HG02884 (cell line): ENCODE measurements around the gene XRN2.

Experiments
- ATAC-seq: cut with Tn5 transposase; IDR thresholded peaks from one replicate; pipeline ENCODE4 v1.9.1; 2021; ENCODE audit warnings: mild to moderate bottlenecking, moderate library complexity; ENCODE audit not compliant: unreplicated experiment

XRN2 gene

GRCh38 chr20:21303061-21303871 is at the start of gene XRN2:
Gene XRN2, plus strand, starts transcription at chr20:21303331. Its CDS starts 68 bp downstream, at chr20:21303399.
- ATAC-seq: peak; percentile 90

DNA sequence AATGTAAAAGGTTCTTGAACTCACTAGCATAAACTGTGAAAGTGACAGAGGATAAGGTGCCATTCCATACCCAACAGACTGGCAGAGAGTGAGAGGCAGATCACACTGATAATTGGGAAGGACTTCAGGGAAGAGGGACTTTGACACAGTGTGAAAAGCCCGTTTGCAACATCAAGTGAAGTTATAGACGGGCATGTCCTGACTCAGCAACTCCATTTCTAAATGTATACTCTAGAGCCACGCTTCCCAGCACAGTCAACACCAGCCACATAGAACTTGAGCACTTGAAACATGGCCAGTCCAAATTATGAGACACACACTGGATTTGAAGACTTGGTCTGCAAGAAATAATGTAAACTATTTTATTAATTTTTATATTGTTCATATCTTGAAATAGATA is 45.9 kb upstream of the XRN2 start:
- ATAC-seq: no peak

- ATAC-seq: no peak
Observed at GRCh38 chr20:21258411-21258810, 44.7 kb upstream of the XRN2 start.

DNA sequence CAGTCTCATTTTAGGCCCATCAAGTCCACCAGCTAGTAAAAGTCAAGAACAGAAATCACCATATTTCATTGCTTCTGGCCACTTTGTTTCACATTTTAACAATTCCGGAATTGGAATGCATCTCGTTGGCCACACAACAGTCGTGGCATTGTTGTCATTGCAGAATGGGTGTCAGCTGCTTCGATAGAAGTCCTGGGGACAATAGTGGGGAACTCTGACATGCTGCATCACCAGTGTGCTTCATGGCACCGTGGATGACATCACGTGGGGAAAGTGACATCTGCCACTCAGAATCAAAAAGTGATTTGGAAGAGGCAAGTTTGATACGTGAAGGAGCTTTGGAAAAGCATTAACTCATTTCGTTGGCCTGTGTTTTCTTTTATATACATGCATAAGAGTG is 43.8 kb upstream of the XRN2 start:
- no peak for ATAC-seq

DNA sequence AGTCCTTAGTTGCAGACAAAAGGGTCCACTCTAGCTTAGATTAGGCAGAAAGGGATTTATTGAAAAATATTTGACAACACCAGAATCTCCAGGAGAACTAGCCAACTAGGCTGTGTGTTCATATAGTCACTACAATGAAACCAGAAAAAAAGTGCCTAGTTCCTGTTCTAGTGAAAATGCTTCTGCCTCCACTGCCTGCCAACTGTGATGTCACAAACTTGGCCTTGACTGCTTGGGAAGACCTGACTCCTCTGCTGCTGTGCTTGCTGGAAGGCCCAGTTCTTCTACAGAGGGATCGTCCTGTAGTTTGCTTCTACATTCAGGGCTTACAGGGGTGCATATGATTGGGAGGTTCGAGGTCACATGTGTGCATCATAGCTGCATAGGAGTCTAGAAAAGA is 40.3 kb upstream of the XRN2 start:
- ATAC-seq: peak; percentile 84

GRCh38 chr20:21265261-21266190 is 37.6 kb upstream of the XRN2 start:
- ATAC-seq: no peak

GRCh38 chr20:21266191-21266536 is 37.0 kb upstream of the XRN2 start:
- no peak for ATAC-seq

DNA sequence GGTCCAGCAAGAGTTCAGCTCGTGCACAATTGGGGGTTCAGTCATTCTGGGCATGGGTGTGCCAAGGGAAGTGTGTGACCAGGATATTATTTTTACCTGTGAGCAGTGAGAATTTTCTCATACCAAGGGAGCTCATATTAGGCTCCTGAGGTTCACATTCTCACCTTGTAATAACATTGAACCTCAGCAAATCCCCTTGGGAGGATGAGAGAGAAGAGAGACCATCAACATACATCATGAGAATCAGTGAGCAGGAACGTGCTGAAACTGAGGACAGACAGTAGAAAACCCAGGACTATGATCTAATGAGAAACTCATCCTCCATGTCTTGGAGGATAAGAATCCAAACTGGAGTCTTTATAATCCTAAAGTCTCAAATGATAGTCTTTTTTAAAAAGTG is 33.4 kb upstream of the XRN2 start:
- ATAC-seq: no peak

GRCh38 chr20:21270806-21271205 is 32.3 kb upstream of the XRN2 start:
- no peak for ATAC-seq

- ATAC-seq: peak; percentile 64
Observed at GRCh38 chr20:21272279-21272678, 30.9 kb upstream of the XRN2 start.

DNA sequence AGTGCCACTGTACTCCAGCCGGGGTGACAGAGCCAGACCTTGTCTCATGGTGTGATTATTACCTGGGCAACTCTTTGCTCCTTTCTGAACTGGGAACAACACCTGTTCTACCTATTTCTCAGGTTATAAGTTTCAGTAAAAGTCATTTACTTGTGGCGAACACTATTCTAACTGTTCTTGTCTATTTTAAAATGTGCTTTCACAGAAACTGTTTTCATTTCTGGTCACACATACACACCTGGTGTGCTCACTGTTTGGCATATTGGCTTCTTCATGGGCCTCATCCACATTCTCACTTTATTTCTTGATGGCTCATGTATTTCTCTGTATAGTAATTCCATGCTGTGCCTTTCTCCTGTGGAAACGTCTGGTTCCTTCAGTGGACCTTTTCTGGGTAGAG is 30.5 kb upstream of the XRN2 start:
- ATAC-seq: peak; percentile 71

DNA sequence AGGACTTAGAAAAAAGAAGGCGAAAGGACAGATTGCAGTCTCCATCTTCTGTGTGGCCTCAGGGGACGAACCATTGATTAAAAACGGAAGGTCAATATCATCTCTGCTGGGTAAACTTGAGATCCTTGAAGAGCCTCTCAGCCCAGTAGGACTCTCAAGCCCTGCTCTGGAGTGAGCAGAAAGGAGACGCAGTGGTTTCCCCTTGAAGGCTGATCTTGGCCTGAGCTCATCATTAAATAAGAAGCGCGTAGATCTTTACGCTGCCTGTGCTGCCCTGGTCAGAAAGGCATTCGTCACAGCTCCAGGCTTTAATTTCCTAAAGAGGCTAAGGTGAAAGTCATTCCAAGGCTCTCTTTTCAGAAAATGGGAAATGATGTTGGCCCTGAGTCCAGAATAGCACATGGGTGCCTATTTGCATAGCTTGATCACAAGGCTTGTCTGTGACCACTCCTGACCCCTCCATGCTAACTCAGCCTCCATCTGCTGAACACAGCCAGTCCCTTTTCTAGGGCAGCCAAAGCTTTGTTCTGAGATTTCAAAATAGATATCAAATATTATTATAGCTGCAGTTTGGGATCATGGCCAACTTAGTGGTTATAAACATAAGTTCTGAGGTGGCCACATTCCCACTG is 29.3 kb upstream of the XRN2 start:
- no peak for ATAC-seq

DNA sequence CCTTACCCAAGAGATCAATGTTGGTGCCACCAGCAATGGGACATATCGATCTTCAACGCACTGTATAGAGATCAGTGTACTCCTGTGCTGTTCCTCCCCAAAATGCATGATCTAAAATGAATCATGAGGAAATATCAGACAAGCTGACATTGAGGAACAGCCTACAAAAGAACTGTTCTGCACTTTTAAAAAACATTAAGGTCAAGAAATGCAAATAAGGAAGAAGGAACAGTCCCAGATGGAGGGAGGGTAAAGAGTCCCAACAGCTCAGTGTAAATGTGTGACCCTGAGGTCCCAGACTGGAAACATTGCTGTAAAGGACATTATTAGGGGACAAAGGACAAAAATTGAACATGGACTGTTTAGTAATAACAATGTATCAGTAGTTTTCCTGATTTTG is 24.3 kb upstream of the XRN2 start:
- ATAC-seq: no peak

DNA sequence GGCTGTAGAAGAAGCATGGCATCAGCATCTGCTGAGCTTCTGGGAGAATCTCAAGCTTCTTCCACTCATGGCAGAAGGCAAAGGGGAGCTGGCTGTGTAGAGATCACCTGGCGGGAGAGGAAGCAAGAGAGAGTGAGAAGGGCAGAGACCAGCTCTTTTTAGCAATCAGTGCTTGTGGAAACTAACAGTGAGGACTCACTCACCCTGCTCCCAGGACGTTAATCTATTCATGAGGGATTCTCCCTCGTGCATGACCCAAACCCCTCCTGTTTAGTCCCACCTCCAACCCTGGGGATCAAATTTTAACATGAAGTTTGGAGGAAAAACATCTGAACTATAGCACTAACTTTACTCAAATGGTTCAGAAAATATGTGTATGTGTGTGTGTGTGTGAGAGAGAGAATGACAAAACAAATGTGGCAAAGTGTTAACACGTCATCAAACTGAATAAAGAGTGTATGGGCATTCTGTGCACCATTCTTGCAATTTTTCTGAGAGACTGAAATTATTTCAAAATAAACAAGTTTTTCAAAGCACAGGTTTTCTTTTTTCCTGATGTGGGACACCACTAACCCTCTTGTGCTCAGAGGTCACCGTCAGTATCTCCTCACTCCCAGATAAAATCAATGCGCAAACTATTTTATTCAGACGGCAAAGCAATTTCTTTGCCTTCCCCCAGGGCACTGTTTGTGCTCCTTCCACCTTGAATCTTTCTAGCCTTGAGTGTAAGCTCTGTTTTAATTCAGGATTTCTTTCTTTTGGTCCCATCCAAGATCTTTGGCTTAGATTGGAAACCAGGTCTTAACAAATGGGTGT is 23.2 kb upstream of the XRN2 start:
- ATAC-seq: peak; percentile 13

DNA sequence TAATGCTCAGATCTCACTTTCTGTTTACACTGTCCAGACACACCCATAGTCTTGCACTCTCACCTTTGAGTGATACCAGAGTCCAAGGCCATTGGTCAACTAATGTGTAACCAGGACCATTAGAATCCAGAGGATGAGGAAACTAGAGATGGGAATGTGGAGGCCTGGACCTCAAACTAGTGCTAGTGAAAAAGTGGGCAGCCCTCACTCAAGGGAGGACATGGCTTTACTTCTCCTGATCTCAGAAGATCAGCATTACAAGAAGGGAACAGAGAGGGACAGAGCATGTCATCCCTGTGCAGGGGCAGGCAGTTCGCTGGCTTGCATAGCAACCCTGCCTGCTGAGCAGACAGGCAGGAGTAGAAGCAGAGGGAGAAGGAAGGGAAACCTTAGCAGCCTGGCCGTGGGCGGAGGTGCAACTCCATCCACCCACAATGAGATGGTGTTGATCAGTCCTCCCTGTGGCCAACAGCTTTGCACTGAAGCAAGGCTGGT is 22.6 kb upstream of the XRN2 start:
- peak; percentile 89 for ATAC-seq

DNA sequence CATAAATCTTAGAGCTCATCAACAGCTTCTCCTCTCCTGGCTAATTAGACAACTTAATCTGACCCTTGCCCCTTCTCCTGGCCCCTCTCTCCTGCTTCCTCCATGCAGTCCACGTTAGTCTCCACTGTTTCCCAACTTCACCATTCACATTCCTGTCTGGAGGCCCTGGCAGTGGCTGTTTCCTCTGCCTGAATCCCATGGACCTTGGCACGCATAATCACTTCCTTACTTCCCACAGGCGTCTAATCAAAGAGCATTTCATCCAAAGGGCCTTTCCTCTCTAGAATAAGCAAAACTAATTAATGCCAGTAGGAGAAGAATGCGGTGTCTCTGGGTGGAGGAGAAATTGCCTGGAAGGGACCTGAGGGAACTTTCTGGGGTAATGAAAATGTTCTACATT is 16.4 kb upstream of the XRN2 start:
- no peak for ATAC-seq

DNA sequence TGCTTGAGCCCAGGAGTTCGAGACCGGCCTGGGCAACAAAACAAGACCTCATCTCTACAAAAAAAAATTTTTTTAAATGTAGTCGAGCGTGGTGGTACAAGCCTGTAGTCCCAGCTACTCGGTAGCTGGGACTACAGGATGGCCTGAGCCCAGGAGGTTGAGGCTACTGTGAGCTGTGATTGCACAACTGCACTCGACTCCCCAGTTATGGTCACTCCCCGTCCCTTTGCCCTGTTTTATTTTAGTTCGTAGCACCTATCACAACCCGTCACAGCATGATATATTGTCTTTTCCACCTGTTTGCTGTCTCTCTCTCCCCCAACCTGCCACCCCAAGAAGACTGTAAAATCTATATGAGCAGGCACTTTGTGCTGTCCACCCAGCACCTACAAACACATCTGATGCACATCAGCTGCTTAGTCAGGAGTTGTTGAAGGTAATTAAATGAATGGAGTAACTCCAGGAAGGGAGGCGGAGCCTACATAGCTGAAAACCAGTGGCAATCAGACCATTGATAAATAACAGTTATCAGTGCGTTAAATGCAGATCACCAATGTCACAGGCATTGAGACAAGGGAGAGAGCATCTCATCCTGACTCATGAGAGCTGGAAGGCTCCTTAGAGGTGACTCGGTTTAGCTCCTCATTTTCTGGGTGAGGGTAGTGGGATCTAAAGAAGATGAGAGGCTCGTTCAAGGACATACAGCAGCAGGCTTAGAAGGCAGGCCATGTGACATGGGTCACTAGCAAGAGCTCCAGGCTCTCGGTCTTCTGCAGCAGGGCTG is 14.4 kb upstream of the XRN2 start:
- no peak for ATAC-seq

DNA sequence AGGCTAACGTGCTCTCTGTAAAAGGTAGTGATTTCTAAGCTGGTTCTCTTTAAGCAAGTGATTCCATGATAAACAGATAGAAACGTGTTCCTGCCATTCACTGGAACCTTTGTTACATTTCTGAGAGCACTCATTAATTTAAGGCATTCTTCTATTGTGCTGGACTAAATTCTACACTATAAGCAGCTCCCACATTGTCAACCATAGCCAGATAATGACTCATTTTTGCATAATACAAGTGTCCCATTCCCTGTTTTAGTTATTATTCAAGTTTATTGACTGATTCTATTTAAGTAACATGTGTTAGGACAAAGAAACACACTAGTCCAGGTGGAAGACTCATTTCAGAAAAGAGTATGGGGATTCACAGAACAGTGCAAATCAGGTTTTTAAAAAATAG is 13.5 kb upstream of the XRN2 start:
- no peak for ATAC-seq

GRCh38 chr20:21291026-21291425 is 12.1 kb upstream of the XRN2 start:
- no peak for ATAC-seq

- ATAC-seq: no peak
Observed at GRCh38 chr20:21294755-21295154, 8.4 kb upstream of the XRN2 start.
